Mesendoderm (in vitro differentiated cells): ENCODE results near the gene DCAF11. TPM values are rescaled to one million over a fixed set of nuclear protein-coding genes. Genes with fewer than 3 reads are reported as not detected.

Experiments
- DNase-seq: peaks from one replicate; pipeline ENCODE4 v3.0.0; 2013
- H2AK5ac ChIP-seq: 2 replicates; pipeline ENCODE4 v1.6.1; 2013; ENCODE audit warnings: low read length, inconsistent platforms
- H2BK120ac ChIP-seq: 2 replicates; pipeline ENCODE4 v1.6.1; 2013; ENCODE audit warnings: low read depth, mild to moderate bottlenecking, low read length, moderate library complexity, mixed read lengths
- H2BK15ac ChIP-seq: replicated peaks from 2 replicates; pipeline ENCODE4 v1.6.1; 2013; ENCODE audit warnings: low read depth, mild to moderate bottlenecking, moderate library complexity
- H2BK5ac ChIP-seq: 2 replicates; pipeline ENCODE4 v1.6.1; 2013; ENCODE audit warnings: low read length, inconsistent platforms
- H3K18ac ChIP-seq: 2 replicates; pipeline ENCODE4 v1.6.1; 2013; ENCODE audit warnings: mild to moderate bottlenecking, low read length, mixed read lengths
- H3K23ac ChIP-seq: one replicate; pipeline ENCODE4 v1.6.1; 2013; ENCODE audit warnings: low read length
- H3K27ac ChIP-seq: 2 replicates; pipeline ENCODE4 v1.5.1; 2013; ENCODE audit warnings: low read depth, mild to moderate bottlenecking, inconsistent platforms, low read length, moderate library complexity
- H3K27me3 ChIP-seq: 2 replicates; pipeline ENCODE4 v1.6.1; 2013; ENCODE audit warnings: low read length, control low read depth, mild to moderate bottlenecking, inconsistent platforms; ENCODE audit not compliant: insufficient read depth, poor library complexity
- H3K36me3 ChIP-seq: 2 replicates; pipeline ENCODE4 v1.6.1; 2013; ENCODE audit warnings: low read length, inconsistent platforms; ENCODE audit not compliant: control insufficient read depth, insufficient read depth
- H3K4ac ChIP-seq: one replicate; pipeline ENCODE4 v1.6.1; 2013; ENCODE audit warnings: low read depth, mild to moderate bottlenecking, low read length, moderate library complexity
- H3K4me1 ChIP-seq: 2 replicates; pipeline ENCODE4 v1.6.1; 2013; ENCODE audit warnings: low read depth, low read length, inconsistent platforms; ENCODE audit not compliant: control insufficient read depth
- H3K4me2 ChIP-seq: 2 replicates; pipeline ENCODE4 v1.6.1; 2013; ENCODE audit warnings: low read length
- H3K4me3 ChIP-seq: 2 replicates; pipeline ENCODE4 v1.5.1; 2013; ENCODE audit warnings: mild to moderate bottlenecking, low read length
- H3K56ac ChIP-seq: one replicate; pipeline ENCODE4 v1.6.1; 2013; ENCODE audit warnings: low read length
- H3K79me1 ChIP-seq: 2 replicates; pipeline ENCODE4 v1.6.1; 2013; ENCODE audit warnings: low read length, inconsistent platforms
- H3K79me2 ChIP-seq: 2 replicates; pipeline ENCODE4 v1.6.1; 2013; ENCODE audit warnings: mild to moderate bottlenecking, low read length; ENCODE audit not compliant: control insufficient read depth, insufficient read depth
- H3K9ac ChIP-seq: 2 replicates; pipeline ENCODE4 v1.6.1; 2013; ENCODE audit warnings: low read length, inconsistent platforms
- H4K5ac ChIP-seq: one replicate; pipeline ENCODE4 v1.6.1; 2013; ENCODE audit warnings: low read length
- H4K8ac ChIP-seq: one replicate; pipeline ENCODE4 v1.6.1; 2013; ENCODE audit warnings: low read depth, mild to moderate bottlenecking, control low read depth, low read length, moderate library complexity
- WGBS: extraction: QIAGEN DNeasy Blood & Tissue Kit; methylation state at CpG from one replicate; pipeline ENCODE4 v1.1.7; 2013; ENCODE audit warnings: low lambda C conversion rate, missing lambda C conversion rate; ENCODE audit not compliant: insufficient coverage; ENCODE audit errors: extremely low coverage; 5-methylcytosine and 5-hydroxymethylcytosine counted together
- small RNA-seq: library from polyadenylated mRNA; stranded (forward); fragments of <200 nt; extraction: miRNeasy Mini kit (QIAGEN cat#:217004); gene quantifications from one replicate; pipeline ENCODE3, GENCODE V24; 2013; ENCODE audit not compliant: insufficient read depth

Gene DCAF11

DNA sequence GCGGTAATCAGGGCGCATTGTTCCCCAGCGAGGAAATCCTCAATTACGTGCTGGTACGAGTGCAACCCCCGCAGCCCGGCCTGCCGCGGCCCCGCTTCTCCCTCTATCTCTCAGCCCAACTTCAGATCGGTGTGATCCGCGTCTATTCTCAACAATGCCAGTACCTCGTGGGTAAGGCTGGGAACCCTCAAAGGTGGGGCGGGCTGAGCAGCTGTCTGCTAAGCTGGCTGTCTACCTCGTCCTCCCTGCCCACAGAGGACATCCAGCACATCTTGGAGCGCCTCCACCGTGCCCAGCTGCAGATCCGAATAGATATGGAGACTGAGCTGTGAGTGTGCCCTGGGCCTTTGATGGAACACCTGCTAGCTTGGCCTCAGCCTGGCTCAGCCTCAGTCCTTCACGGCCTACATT is 58.3 kb downstream of the DCAF11 start:
- no peak overlapping the region for H4K8ac ChIP-seq
- DNase-seq, result no peak
- no peak overlapping the region for H3K9ac ChIP-seq
- H3K23ac ChIP-seq, result no peak overlapping the region
- no peak overlapping the region for H3K4me2 ChIP-seq
- no peaks in the 10 kb centered on the region for H3K79me1 ChIP-seq
- no CpG with 5 or more reads among the region's 20 CpGs for WGBS
- no peak overlapping the region for H2BK120ac ChIP-seq
- H3K36me3 ChIP-seq, result no peaks in the 10 kb centered on the region
- no peak overlapping the region for H3K18ac ChIP-seq
- no peak overlapping the region for H4K5ac ChIP-seq
- H2BK5ac ChIP-seq, result no peak overlapping the region
- no peak overlapping the region for H2AK5ac ChIP-seq
- peak overlapping the region; percentile 85 for H3K56ac ChIP-seq
- no peak overlapping the region for H3K4ac ChIP-seq
- H3K79me2 ChIP-seq, result no peaks in the 10 kb centered on the region
- H3K27me3 ChIP-seq, result no peaks in the 10 kb centered on the region
- no peak overlapping the region for H3K27ac ChIP-seq
- H3K4me3 ChIP-seq, result no peak overlapping the region
- H2BK15ac ChIP-seq, result no peak overlapping the region
- H3K4me1 ChIP-seq, result peaks cover 3% of the 10 kb centered on the region

Small RNA genes within 50 kb of the gene (small RNA-seq; reads per million reads assigned to genes)
- gene IRF9, result not detected
- 3.8 reads per million, percentile 58 among the genes with 10 or more reads in this experiment for gene RNA5SP383
